ENCODE measurements around the gene NIPA2. TPM values are rescaled to one million over a fixed set of nuclear protein-coding genes. Genes with fewer than 3 reads are reported as not detected.

Gene NIPA2
- total and polyA plus RNA-seq, 2 of the 8 experiments (the other 6 are each of a cell fraction or from before 2014, with no cell fraction given) = 38.5 to 81.7 TPM

DNA sequence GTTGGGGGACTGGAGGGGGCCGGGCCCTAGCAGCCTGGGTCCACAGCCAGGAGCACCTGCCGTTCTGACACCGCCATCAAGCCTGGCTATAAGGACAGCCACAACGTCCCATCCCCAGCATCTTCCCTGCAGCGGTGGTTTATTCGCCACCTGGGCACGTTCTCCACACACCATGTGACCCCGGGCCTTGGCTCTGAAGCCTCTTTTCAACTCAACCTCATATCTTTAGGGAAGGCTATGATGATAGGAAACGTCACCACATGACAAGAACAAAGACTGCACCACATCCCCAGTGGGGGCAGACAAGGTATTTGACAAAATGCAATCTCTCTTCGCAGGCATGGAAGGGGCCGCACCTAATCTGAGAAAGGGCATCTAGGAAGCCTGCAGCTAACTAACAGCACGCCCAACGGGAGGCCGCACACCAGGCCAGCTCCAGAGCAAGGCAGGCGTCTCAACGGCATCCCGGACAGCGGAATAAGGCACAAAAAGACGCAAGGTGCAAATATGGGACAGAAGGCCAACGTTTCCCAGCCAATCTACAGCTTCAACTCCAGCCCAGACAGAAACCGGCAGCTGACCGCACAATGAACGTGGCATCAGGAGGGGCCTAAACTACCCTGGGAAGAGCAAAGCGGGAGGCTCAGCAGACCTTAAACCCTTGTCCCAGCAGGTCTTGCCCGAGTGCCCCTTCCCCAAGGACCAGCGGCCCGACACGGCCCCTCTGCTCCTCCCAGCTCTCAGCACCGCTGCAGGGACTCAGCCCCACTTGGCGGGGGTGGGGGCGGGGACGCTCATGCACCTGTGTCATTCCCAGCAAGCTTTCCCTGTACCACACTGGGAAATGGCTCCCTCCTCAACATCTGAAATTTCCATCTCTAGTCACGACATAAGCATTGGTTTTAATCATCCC lies 41.9 kb downstream of the NIPA2 start (continued):
- no peak for TF ChIP-seq ATF2 (IDR thresholded peaks at IDR 0.05; ENCODE audit: low read length)
- no peak for TF ChIP-seq ASH2L (IDR thresholded peaks at IDR 0.05; ENCODE audit: low read length)
- TF ChIP-seq YY1 (IDR thresholded peaks at IDR 0.05; ENCODE audit: low read depth, low read length) = no peak
- TF ChIP-seq KDM4A (IDR thresholded peaks at IDR 0.05; ENCODE audit: low read depth, low read length, severe bottlenecking) = no peak
- no peak for TF ChIP-seq EGR1 (IDR thresholded peaks at IDR 0.05; ENCODE audit: borderline replicate concordance, low read depth, low read length)
- no peak for TF ChIP-seq HDAC2 (IDR thresholded peaks at IDR 0.05; ENCODE audit: borderline replicate concordance in 1 of 2, low read depth in 2 of 2, low read length in 2 of 2)
- no peak for TF ChIP-seq NANOG (IDR thresholded peaks at IDR 0.05; ENCODE audit: insufficient read depth, low read depth, low read length, poor library complexity, severe bottlenecking)
- TF ChIP-seq KDM1A (IDR thresholded peaks at IDR 0.05; ENCODE audit: borderline replicate concordance, low read length) = no peak
- TF ChIP-seq SIX5 (IDR thresholded peaks at IDR 0.05; ENCODE audit: low read depth, low read length) = no peak

All from H1 (cell line).